Activated T-cell treated with anti-CD3 and anti-CD28 coated beads, Interleukin-2, amount 50 U/mL, for 72 hours (primary cell): ENCODE measurements around the gene IL23R. TPM values are rescaled to one million over a fixed set of nuclear protein-coding genes. Genes with fewer than 3 reads are reported as not detected.
A peak's percentile ranks its signal among the peaks of the same experiment; 100 is the strongest.
"Not testable (repeated sequence)": the region's sequence is repeated elsewhere in the genome, so short reads cannot be mapped to it uniquely, and the experiment has no call there.

Experiments used
- ATAC-seq, 2 donors: fragments of 150-1000 bp; cut with Tn5 transposase; replicated peaks in 1 of 2; 2 replicates each; pipeline ENCODE4 v1.10.0; 2021; ENCODE audit warnings: moderate library complexity in 2 of 2, mild to moderate bottlenecking in 1 of 2
- DNase-seq, 2 donors: peaks; one replicate each; pipeline ENCODE4 v3.0.0; 2021 to 2022; ENCODE audit warnings: mixed read lengths in 1 of 2
- H3K27ac Mint-ChIP-seq: one replicate; pipeline ENCODE4 v1.8.0; 2022; ENCODE audit warnings: mild to moderate bottlenecking, moderate library complexity, mixed read lengths
- H3K27me3 Mint-ChIP-seq: one replicate; pipeline ENCODE4 v1.8.0; 2022; ENCODE audit warnings: low read depth, mixed read lengths
- H3K36me3 Mint-ChIP-seq, 2 donors: one replicate each; pipeline ENCODE4 v1.8.0; 2022; ENCODE audit warnings: mixed read lengths in 2 of 2, mild to moderate bottlenecking in 1 of 2; ENCODE audit not compliant: insufficient read depth in 2 of 2
- H3K4me1 Mint-ChIP-seq: one replicate; pipeline ENCODE4 v1.8.0; 2022; ENCODE audit warnings: low read depth, mixed read lengths
- H3K4me3 Mint-ChIP-seq, 2 donors: one replicate each; pipeline ENCODE4 v1.8.0; 2022; ENCODE audit warnings: mild to moderate bottlenecking in 2 of 2, mixed read lengths in 2 of 2, moderate library complexity in 2 of 2
- H3K9me3 Mint-ChIP-seq, 2 donors: one replicate each; pipeline ENCODE4 v1.8.0; 2022; ENCODE audit warnings: mixed read lengths in 2 of 2
- total RNA-seq, 2 donors: library from RNA; stranded (reverse); gene quantifications; one replicate each; pipeline ENCODE4 v1.2.3, GENCODE V29; 2022

The IL23R gene
- total RNA-seq, 2 donors from 2014 or later, result 3.0 to 8.0 TPM

DNA sequence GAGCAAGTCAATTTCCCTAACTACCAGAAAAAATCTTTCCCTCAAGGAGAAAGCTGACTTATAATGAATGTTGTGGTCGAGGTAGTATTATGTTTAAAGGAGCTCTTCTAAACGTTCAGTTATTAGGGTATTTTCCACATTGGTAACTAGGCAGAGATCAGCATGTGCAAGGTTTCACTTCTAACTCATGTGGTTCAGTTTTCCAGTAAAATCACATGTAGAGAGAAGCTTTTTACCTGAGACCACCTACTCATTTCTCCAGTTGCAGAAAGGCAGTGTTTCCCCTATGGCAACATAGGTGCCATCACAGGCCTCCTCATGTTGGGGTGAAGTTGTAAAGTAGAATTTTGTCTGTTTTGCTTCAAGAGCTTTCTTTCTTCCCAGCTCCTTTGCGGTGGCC is 23.7 kb downstream of the IL23R start:
- Mint-ChIP-seq H3K9me3 (no peaks in the 10 kb centered on the region), H3K27ac (peak overlapping the region; percentile 82), H3K36me3 (peaks cover 0 to 2% of the 10 kb centered on the region in 2 donors), H3K27me3 (no peaks in the 10 kb centered on the region), H3K4me3 (peak overlapping the region; percentile 58 to 72), H3K4me1 (no peaks in the 10 kb centered on the region)
- ATAC-seq (peak; percentile 38 to 47), DNase-seq (peak in 1 of 2 donors; percentile 37)

GRCh38 chr1:67190410-67190809 is 24.2 kb downstream of the IL23R start:
- Mint-ChIP-seq H3K36me3 (peaks cover 0 to 2% of the 10 kb centered on the region in 2 donors), H3K9me3 (no peaks in the 10 kb centered on the region), H3K4me3 (peak overlapping the region; percentile 58 to 72), H3K27ac (peak overlapping the region; percentile 82), H3K4me1 (no peaks in the 10 kb centered on the region), H3K27me3 (no peaks in the 10 kb centered on the region)
- DNase-seq (no peak), ATAC-seq (no peak)

DNA sequence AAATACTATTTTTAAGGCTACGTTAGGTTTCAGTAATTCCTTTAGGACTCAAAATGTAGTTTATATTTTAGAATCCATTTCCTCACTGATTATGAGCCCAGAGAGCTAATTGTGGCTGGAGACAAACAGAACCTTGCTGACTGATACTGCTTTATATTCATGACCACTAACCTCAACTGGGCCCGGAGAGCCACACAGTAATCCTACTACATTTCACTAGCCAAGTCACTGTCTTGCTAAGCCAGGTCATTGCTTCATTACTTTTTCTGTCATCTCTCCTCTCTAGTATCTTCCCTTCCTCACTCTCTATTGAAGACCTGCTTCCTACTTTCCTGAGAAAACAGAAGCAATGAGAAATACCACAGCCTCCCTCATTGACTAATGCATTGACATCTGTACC is 24.7 kb downstream of the IL23R start:
- Mint-ChIP-seq H3K36me3 (peaks cover 0 to 2% of the 10 kb centered on the region in 2 donors), H3K9me3 (no peaks in the 10 kb centered on the region), H3K27me3 (no peaks in the 10 kb centered on the region), H3K27ac (peak overlapping the region; percentile 82), H3K4me1 (no peaks in the 10 kb centered on the region), H3K4me3 (no peak overlapping the region)
- ATAC-seq (peak; percentile 60 to 64), DNase-seq (peak in 1 of 2 donors; percentile 40)

DNA sequence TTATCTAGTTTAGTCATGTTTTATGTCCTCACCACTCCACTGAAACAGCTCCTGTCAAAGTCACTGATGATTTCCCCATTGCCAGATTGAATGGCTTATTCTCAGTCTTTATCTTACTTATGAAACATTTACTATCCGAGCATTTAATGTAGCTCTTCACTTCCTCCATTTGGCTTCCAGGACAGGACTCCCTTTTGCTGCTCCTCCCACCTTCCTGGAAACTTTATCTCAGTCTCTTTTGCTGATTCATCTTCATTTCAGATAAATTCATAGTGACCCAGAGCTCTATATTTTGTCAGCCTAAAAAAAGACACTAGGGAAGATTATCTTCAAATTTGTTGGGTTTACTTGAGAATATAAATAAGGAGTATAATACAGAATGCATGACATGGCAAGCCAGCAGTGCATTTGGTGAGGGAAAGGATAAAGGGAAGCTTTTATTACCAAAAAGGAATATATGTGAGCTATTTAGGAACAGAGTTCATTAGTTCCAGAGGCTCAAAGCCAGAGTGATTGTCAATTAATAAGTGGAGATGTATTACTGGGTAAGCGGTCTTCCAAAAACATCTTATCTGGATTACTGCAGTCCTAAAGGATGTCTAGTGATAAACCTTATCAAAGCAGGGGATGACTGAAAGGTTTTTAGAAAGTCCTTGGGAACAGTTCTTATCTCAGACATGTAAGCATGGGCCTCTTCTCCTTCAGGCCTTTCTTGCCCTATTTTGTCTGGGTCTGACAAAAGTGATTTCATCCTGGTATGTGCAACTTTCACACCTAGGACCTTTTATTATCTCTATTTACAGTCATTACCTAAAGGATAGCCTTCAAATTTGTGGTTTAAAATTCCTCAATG is 25.6 kb downstream of the IL23R start:
- H3K27me3 Mint-ChIP-seq, result peaks cover 3% of the 10 kb centered on the region
- DNase-seq, result no peak

DNA sequence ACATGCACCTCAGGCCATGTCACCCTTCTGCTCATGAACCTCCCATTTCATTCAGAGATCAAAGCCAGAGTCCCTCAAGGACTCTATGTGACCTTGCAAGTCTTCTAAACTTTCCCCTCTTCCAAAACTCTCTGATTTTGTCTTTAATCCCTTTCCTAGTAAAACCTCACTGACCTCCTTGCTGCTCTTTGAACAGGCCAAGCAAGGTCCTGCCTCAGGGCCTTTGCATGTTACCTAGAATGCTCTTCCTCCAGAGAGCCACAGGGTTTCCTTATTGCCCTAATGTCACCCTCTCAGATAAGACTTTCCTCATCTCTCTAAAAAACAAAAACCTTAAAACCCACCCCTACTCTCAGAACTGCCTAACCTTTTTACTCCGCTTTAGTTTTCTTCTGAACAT is 26.6 kb downstream of the IL23R start:
- Mint-ChIP-seq H3K9me3 (no peaks in the 10 kb centered on the region), H3K27ac (no peak overlapping the region), H3K4me1 (no peaks in the 10 kb centered on the region), H3K4me3 (no peak overlapping the region), H3K27me3 (peaks cover 4% of the 10 kb centered on the region), H3K36me3 (peaks cover 4 to 7% of the 10 kb centered on the region in 2 donors)
- DNase-seq, result no peak
- ATAC-seq, result no peak

More for the DNA sequence above, 25.6 kb downstream of the IL23R start:
- Mint-ChIP-seq H3K4me1 (no peaks in the 10 kb centered on the region), H3K27ac (no peak overlapping the region), H3K36me3 (peaks cover 1 to 5% of the 10 kb centered on the region in 2 donors), H3K4me3 (no peak overlapping the region), H3K9me3 (no peaks in the 10 kb centered on the region)
- peak; percentile 21 to 38 for ATAC-seq

DNA sequence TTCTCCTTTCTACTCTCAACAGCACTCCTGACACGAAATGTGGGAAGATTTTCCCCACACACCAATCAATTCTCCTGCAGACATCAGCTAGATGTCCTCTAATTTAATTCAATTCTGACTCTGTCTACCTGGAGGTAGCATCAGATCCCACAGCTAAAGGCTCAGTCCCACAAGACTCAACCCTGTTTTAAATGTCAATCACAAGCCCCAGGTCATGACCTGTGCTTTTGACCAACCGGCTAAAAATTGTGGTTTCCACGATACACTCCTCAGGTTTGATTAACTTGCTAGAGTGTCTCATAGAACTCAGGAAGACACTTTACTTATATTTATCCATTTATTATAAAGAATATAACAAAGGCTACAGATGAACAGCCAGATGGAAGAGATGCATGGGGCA is 27.4 kb downstream of the IL23R start:
- DNase-seq (no peak), ATAC-seq (no peak)
- no peak overlapping the region for H3K27ac Mint-ChIP-seq
- peaks cover 4 to 7% of the 10 kb centered on the region in 2 donors for H3K36me3 Mint-ChIP-seq
- H3K27me3 Mint-ChIP-seq, result peaks cover 4% of the 10 kb centered on the region
- no peaks in the 10 kb centered on the region for H3K4me1 Mint-ChIP-seq
- no peaks in the 10 kb centered on the region for H3K9me3 Mint-ChIP-seq
- H3K4me3 Mint-ChIP-seq, result peak overlapping the region in 1 of 2 donors; percentile 52

- ATAC-seq (peak; percentile 27 to 48), DNase-seq (no peak)
- H3K4me1 Mint-ChIP-seq, result no peaks in the 10 kb centered on the region
- H3K27me3 Mint-ChIP-seq, result peaks cover 4% of the 10 kb centered on the region
- peak overlapping the region; percentile 90 for H3K27ac Mint-ChIP-seq
- no peaks in the 10 kb centered on the region for H3K9me3 Mint-ChIP-seq
- H3K4me3 Mint-ChIP-seq, result peak overlapping the region; percentile 34 to 56
- peaks cover 4 to 7% of the 10 kb centered on the region in 2 donors for H3K36me3 Mint-ChIP-seq
These were observed 28.1 kb downstream of the IL23R start for GRCh38 chr1:67194209-67194863.

GRCh38 chr1:67200755-67201154 is 34.5 kb downstream of the IL23R start:
- no peak for DNase-seq
- H3K9me3 Mint-ChIP-seq, result no peaks in the 10 kb centered on the region
- H3K27me3 Mint-ChIP-seq, result peaks cover 4% of the 10 kb centered on the region
- no peak overlapping the region for H3K27ac Mint-ChIP-seq
- no peak overlapping the region for H3K4me3 Mint-ChIP-seq
- H3K4me1 Mint-ChIP-seq, result peaks cover 5% of the 10 kb centered on the region
- no peak for ATAC-seq
- peaks cover 5 to 9% of the 10 kb centered on the region in 2 donors for H3K36me3 Mint-ChIP-seq

DNA sequence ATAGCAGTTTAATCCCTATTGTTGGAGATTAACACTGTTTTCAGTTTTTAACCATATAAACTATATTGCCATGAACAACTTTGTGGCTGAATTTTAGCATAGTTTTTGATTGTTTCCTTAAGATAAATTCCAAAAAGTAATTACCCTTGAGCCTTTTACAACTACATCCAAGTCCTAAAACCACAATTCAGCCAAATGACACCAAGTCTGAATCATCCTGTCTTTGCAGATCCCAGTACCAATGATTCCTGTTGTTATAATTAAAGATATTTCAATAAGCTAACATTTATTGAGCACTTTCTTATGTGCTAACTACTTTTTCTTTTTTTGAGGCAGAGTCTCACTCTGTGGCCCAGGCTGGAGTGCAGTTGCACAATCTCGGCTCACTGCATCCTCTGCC is 35.6 kb downstream of the IL23R start:
- peaks cover 1% of the 10 kb centered on the region for H3K27me3 Mint-ChIP-seq
- no peak for DNase-seq
- H3K4me3 Mint-ChIP-seq, result no peak overlapping the region
- no peaks in the 10 kb centered on the region for H3K9me3 Mint-ChIP-seq
- no peak overlapping the region for H3K27ac Mint-ChIP-seq
- peaks cover 5% of the 10 kb centered on the region for H3K4me1 Mint-ChIP-seq
- ATAC-seq, result no peak
- peaks cover 4% of the 10 kb centered on the region in 2 donors for H3K36me3 Mint-ChIP-seq

- Mint-ChIP-seq H3K27me3 (no peaks in the 10 kb centered on the region), H3K27ac (no peak overlapping the region), H3K4me3 (no peak overlapping the region), H3K9me3 (no peaks in the 10 kb centered on the region), H3K4me1 (peaks cover 5% of the 10 kb centered on the region), H3K36me3 (peaks cover 1 to 2% of the 10 kb centered on the region in 2 donors)
- no peak for DNase-seq
- ATAC-seq, result no peak
These were observed 38.2 kb downstream of the IL23R start for GRCh38 chr1:67204298-67204980.

GRCh38 chr1:67207398-67207797 is 41.1 kb downstream of the IL23R start:
- H3K27me3 Mint-ChIP-seq, H3K9me3 Mint-ChIP-seq, ATAC-seq, H3K4me3 Mint-ChIP-seq, H3K36me3 Mint-ChIP-seq, DNase-seq, H3K27ac Mint-ChIP-seq: not testable (repeated sequence)
- peaks cover 13% of the 10 kb centered on the region for H3K4me1 Mint-ChIP-seq

GRCh38 chr1:67208217-67208616 is 42.0 kb downstream of the IL23R start:
- Mint-ChIP-seq H3K27ac (no peak overlapping the region), H3K4me1 (peaks cover 21% of the 10 kb centered on the region), H3K27me3 (no peaks in the 10 kb centered on the region), H3K4me3 (no peak overlapping the region), H3K9me3 (no peaks in the 10 kb centered on the region), H3K36me3 (no peaks in the 10 kb centered on the region)
- DNase-seq (no peak), ATAC-seq (no peak)

GRCh38 chr1:67209521-67209920 is 43.3 kb downstream of the IL23R start:
- H3K4me3 Mint-ChIP-seq, result no peak overlapping the region
- DNase-seq (no peak), ATAC-seq (no peak)
- H3K27me3 Mint-ChIP-seq, result no peaks in the 10 kb centered on the region
- no peaks in the 10 kb centered on the region for H3K36me3 Mint-ChIP-seq
- H3K9me3 Mint-ChIP-seq, result no peaks in the 10 kb centered on the region
- peaks cover 34% of the 10 kb centered on the region for H3K4me1 Mint-ChIP-seq
- no peak overlapping the region for H3K27ac Mint-ChIP-seq
